ENCODE data around the gene NAGS.
"Not testable (repeated sequence)": the region's sequence is repeated elsewhere in the genome, so short reads cannot be mapped to it uniquely, and the experiment has no call there.

NAGS gene, protein sequence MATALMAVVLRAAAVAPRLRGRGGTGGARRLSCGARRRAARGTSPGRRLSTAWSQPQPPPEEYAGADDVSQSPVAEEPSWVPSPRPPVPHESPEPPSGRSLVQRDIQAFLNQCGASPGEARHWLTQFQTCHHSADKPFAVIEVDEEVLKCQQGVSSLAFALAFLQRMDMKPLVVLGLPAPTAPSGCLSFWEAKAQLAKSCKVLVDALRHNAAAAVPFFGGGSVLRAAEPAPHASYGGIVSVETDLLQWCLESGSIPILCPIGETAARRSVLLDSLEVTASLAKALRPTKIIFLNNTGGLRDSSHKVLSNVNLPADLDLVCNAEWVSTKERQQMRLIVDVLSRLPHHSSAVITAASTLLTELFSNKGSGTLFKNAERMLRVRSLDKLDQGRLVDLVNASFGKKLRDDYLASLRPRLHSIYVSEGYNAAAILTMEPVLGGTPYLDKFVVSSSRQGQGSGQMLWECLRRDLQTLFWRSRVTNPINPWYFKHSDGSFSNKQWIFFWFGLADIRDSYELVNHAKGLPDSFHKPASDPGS

DNA sequence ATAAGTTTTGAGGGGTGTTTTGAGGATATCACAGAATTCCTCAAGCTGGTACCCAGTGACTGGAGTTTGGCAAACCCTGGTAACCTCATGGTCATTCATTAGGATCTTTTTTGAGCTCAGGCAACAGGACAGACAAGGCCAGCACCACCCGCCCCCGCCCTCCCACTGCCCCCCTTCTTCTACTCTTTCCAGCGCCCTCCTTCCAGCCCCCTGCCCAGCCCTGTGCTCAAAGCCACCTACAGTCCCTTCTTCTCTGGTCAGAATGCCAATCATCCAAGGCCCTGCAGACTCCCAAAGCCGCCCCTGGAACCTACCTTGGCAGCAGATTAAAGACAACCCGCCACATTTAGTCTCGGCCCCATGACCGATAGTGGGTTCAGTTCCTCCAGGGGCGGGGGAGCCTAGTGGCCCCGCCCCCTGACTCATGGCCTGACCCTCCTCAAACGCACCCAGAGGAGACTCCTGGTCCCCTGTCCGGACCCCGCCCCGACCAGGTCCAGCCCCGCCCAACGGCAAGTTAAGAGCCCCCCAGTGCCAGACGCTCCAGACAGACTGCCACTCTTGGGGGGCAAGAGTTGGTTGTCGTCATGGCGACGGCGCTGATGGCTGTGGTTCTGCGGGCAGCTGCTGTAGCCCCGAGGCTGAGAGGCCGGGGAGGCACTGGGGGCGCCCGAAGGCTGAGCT lies at the start of gene NAGS:
Gene NAGS (plus strand): TSS at position 546 of the 684 bp plus-strand sequence. CDS start 42 bp downstream, at position 588.
- DNase-seq: peak; percentile 24

DNA sequence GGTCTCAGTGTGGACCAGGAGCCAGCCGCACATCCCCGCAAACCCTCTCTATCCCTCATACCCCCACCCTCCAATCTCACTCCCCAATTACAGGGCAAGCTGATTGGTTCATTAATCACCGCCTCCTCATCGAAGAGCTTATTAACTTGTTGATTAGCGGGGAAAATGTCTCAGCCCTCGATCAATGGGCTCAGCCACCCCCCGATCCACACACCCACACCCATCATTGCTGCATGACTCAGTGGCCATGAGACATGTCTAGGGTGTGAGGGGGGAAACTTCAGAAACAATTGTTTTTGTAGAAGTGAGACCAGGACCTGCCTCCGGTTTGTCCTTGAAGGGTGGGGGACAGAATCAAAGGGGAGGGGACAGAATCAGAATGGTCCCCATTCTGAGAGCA lies 48.2 kb upstream of the NAGS start:
- DNase-seq: no peak

DNA sequence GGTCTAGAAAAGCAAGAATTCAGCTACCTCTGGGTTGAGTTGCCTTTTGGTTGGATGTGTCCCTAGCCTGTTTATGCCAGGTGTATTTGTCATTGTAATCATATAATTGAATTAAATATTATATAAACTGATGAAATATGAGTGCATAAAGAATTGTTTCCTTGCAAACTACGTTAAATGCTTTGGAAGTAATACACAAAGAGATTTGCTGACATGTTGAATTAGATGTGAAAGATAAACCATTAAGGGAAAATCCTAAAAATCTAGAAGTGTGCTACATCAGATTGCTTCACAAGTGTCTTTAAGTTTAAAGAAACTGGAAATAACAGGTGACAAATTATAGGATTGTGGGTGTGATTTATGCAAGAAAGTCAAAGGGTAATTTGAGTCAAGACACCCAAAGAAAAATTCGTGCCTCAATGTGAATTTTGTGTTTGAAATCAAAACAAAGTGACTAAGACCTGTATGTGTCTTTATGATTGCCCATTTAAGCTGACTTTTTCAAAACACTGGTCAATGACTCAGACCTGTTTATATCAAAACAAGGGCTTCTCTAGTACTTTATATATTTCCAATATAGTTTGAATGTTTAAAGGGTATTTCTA lies 45.6 kb upstream of the NAGS start:
- DNase-seq: no peak

DNA sequence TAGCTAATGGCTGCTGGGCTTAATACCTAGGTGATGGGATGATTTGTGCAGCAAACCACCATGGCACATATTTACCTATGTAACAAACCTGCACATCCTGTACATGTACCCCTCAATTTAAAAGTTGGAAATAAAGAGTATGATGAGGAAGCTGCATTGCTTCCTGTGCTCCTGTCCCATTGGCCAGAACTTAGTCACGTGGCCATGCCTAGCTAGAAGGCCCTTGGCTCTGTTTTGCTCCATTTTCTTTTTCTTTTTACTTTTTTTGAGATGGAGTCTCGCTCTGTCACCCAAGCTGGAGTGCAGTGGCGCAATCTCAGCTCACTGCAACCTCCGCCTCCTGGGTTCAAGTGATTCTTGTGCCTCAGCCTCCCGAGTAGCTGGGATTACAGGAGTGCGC lies 43.1 kb upstream of the NAGS start:
- DNase-seq: not testable (repeated sequence)

DNA sequence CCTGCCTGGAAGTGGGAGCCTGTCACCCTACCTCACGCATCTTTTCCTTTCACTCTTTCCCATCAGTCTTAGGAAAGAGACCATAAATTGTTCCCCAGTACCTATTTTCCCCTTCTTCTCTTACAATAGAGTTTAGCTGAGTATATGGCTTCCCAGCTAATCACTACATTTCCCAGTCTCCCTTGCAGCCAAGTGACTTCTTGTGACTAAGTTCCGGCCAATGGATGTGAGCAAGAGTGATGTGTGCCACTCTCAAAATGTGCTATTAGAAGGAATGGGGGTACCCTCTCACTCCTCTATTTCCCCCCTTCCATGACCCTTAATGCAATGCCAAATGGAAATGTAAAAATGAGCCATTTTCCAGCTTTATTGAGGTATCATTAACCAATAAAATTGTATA lies 42.5 kb upstream of the NAGS start:
- no peak for DNase-seq

DNA sequence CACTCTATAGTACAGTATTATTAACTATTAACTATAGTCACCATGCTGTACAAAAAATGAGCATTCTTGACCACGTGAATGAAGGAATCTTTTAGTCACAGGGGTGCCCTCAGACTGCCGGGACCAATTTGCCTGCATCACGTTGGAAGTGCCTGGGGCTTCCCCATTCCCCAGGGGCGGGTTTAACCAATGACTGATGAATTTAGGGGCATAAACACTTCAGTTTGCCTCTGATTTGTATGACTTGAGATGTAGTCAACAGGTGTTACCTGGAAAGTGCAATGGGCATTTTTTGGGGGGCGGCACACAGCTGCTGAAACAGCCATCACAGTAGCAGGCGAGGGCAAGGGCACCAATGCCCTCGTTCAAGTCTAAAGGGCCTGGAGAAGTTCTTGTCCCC lies 41.9 kb upstream of the NAGS start:
- DNase-seq: no peak

DNA sequence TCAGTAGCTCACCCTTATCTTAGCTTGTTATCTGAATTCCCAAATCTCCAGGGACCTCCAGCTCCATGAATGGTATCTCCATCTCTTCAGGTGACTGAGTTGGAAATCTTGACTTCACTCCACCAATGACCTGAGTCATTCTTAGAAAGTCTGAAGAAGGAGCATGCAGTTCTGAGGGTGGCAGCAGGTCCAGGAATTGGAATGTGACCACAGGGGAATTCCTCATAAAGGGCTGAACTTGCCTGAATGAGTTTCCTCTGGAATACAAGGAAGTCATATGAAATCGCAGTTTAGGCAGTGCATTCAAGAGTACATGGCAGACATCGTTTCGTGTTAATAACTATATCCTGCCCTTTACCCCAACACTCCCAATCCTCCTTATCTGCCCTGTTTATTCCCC lies 38.1 kb upstream of the NAGS start:
- no peak for DNase-seq

DNA sequence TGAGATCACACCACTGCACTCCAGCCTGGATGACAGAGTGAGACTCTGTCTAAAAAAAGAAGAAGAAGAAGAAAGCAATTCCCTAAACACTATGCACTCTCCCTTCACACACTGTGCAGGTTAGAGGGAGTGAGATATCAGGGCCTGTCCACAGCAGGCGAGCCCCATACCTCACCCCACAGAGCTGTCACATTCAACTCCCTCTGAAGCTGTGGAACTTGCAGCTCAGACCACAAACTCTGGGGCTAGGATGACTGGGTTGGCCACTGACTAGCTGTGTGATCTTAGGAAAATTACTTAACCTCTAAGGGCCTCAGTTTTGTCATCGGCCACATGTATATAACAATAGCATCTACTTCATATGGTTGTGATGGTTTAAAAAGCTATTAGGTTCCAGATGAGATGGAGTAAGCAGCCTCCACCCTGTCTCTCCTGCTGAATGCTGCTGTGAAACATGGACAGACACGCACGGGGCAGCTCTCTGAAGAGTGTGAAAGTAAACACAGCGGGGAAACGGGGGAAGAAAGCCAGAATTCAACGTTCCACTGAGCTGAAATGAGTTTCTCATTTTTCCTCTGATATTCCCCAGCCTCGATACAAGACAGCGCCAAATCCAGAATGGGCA lies 37.1 kb upstream of the NAGS start:
- DNase-seq: no peak

DNA sequence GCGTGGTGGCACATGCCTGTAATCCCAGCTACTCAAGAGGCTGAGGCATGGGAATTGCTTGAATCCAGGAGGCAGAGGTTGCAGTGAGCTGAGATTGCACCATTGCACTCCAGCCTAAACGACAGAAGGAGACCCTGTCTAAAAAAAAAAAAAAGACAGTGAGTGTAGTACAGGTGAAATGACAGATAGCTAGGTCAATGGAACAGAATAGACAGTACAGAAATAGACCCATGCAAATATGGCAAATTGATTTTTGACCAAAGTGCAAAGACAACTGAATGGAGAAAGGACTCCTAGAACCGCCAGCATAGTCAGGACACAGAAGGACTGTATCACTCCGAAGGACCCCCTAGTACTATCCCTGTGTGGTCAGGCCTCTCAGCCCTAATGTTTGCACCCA lies 34.1 kb upstream of the NAGS start:
- DNase-seq: no peak

DNA sequence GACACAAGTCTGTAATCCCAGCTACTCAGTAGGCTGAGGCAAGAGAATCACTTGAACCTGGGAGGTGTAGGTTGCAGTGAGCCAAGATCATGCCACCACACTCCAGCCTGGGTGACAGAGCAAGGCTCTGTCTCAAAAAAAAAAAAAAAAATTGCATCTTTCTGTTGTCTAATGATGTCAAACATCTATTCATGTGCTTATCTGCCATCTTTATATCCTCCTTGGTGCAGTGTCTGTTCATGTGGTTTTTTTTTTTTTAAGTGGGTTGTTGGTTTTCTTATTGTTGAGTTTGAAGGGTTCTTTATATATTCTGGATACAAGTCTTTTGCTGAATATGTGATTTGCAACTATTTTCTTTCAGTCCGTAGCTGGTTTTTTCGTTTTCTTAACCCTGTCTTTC lies 33.0 kb upstream of the NAGS start:
- not testable (repeated sequence) for DNase-seq

DNA sequence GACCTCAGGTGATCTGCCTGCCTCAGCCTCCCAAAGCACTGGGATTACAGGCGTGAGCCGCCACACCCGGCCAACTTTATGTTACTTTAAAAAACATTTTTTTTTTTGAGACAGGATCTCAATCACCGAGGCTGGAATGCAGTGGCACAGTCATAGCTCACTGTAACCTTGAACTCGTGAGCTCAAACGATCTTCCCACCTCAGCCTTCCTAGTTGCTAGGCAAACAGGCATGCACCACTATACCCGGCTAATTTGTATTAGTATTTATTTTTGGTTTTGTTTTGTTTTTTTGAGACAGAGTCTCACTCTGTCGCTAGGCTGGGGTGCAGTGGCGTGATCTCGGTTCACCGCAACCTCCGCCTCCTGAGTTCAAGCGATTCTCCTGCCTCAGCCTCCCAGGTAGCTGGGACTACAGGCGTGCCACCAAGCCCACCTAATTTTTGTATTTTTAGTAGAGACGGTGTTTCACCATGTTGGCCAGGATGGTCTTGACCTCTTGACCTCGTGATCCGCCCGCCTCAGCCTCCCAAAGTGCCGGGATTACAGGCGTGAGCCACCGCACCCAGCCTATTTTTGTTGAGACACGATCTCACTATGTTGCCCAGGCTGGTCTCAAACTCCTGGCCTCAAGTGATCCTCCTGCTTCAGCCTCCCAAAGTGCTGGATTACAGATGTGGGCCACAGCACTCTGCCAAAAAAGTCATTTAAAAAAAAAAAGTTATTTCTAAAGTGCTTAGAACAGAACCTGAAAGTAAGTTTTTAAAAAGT lies 31.8 kb upstream of the NAGS start:
- DNase-seq: not testable (repeated sequence)

DNA sequence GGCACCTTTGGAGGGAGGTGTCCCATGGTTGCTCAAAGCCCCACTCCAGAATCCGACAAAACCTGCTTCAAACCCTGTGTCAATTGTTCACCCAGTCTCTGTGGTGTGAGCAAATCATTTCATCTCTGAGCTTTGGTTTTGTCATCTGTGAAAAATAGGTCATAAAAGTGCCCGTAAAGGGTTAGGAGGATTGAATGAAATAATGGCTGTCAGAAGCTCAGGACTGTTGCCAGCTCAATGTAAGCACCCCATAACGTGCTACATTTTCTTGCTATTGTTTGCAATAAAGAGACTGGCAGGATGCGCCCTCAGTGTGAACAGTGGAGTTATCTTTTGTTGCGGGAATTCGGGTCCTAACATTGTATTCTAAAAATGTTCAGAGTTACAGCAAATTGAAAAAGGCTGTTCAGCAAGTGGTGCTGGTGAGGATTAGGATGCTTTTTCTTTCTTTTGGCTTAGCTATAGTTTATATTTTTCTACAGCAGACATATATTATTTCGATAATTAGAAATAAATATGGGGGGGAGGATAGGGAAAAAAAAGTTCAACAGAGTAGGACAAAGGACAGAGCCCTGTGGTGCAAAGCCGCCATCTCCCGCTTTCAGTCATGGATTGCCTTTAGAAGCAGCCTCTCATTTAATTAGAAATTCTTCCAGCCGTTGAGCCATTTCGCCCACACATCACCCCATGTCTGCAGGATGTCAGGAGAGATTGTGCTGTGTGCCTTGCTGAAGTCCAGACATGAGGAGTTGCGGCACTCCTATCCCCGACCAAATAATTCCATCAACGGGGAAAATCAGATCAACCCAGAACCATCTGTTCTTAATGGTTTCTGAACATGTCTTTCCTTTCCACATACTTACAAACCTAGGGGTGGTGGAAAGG lies 29.8 kb upstream of the NAGS start:
- DNase-seq: no peak

DNA sequence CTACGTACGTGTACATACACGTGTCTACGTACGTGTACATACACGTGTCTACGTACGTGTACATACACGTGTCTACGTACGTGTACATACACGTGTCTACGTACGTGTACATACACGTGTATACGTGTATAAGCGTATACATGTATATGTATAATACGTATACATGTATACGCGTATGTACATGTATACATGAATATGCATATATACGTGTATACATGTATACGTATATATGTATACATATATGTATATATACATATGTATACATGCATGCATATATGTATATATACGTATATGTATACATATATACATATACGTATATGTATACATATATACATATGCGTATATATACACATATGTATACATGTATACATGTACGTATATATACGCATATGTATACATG lies 28.5 kb upstream of the NAGS start:
- no peak for DNase-seq

DNA sequence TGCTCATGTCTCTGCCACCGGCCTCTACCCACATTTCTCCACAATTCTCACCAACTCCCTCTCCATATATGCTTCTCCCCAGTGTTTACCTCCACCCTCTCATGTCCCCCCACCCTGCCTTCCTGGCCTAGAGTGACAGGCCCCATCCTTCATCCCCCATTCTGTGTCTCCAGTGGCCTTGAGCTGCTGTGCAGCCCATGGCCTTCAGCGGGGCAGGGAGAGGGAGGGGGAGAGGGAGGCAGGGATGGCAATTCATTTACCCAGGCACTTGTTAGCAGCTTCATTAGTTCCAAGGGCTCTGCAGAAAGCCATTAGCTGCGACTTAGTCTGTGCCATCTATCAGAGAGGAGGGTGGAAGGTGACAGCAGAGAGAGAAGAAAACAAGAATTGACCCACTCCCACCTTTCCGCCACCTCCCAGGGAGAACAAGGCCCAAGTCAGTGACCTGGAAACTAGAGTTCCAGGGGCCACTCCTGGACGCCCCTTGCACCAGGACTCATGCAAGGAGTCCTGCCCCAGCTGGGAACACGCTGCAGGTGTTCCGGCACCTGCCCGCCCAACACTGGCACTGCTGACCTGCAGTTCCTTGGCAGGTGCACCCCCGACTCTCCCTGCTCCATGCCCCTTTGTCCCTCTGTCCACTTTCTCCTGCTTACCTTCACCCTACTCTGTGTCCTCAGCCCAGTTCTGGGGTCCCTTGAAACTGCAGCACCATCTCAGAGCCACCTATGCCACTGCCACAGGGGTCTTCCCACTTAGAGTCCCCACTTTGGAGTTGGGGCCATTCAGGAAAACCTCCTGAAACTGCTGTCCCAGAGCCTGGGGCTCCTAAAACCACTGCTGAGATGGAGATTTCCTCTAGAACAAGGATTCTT lies 27.2 kb upstream of the NAGS start:
- no peak for DNase-seq

DNA sequence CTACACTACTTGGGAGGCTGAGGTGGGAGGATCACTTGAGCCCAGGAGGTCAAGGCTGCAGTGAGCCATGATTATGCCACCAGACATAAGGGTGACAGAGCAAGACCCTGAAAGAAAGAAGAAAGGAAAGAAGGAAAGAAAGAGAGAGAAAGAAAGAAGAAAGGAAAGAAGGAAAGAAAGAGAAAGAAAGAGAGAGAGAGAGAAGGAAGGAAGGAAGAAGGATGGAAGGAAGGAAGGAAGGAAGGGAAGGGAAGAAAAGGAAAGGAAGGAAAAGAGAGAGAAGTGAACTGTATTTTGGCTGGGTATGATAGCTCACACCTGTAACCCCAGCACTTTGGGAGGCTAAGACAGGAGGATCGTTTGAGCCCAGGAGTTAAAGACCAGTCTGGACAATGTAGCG lies 26.3 kb upstream of the NAGS start:
- no peak for DNase-seq

DNA sequence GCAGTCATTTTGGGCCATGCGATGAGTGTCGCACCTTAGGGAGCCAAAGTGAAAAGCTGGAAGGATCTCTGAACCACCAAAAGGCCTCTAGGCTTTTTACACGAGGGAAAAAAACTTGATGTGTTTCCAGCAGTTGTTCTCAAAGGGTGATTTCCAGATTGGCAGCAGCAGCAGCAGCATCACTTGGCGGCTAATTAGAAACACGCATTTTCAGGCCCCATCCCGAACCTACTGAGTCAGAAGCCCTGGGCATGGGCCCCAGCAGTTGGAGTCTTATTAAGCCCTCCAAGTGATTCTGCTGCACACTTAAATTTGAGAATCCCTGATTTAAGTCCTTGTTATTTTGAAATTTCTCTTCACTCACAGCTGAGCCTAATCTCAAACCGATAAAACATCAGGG lies 25.4 kb upstream of the NAGS start:
- no peak for DNase-seq

DNA sequence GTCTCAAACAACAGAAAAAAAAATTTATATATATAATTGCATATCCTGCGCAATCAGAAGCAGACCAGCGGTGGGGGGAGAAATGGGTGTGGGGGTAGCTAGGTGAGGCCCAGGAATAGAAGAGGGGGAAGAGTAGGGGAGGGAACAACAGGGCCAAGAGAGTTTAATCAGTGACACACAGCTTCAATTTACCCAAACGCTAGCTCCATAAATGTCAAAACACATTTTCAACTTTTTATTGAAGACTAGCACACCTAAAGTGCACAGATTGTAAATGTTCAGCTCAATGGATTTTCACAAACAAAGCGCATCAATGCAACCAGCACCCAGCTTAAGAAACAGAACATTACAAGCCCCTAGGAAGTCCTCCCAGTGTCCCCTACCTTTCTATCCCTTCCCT lies 24.8 kb upstream of the NAGS start:
- DNase-seq: no peak

DNA sequence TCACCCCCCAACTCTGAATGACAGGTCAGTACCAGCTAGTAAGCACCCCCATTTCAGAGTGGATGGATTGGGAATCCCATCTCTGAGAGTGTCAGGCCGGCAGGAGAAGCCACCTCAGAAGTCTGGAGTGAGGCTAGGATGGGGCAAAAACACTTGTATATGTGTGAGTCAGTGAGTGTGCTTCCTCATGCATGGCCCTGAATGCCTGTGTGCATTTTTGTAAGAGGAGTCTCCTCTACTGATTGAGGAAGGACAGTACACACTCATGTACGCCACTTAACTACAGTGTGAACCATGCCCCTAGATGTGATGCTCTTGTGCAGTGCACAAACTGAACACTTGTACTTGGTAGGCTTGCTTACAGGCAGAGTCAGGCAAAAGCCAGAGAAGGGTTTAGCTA lies 22.3 kb upstream of the NAGS start:
- DNase-seq: no peak

DNA sequence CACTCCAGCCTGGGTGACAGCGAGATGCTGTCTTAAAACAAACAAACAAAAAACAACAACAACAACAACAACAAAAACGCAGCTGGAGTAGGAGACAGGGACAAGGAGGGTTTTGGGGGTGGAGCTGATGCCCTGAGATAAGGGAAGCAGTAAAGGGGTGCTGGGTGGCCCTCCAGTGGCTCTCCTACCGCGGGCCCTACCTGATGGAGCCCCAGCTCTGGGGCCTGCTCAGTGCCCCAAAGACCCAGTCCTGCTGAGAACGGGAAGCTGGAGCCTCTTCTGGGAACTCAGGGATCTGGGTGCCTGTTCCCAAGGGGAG lies 21.3 kb upstream of the NAGS start:
- no peak for DNase-seq

DNA sequence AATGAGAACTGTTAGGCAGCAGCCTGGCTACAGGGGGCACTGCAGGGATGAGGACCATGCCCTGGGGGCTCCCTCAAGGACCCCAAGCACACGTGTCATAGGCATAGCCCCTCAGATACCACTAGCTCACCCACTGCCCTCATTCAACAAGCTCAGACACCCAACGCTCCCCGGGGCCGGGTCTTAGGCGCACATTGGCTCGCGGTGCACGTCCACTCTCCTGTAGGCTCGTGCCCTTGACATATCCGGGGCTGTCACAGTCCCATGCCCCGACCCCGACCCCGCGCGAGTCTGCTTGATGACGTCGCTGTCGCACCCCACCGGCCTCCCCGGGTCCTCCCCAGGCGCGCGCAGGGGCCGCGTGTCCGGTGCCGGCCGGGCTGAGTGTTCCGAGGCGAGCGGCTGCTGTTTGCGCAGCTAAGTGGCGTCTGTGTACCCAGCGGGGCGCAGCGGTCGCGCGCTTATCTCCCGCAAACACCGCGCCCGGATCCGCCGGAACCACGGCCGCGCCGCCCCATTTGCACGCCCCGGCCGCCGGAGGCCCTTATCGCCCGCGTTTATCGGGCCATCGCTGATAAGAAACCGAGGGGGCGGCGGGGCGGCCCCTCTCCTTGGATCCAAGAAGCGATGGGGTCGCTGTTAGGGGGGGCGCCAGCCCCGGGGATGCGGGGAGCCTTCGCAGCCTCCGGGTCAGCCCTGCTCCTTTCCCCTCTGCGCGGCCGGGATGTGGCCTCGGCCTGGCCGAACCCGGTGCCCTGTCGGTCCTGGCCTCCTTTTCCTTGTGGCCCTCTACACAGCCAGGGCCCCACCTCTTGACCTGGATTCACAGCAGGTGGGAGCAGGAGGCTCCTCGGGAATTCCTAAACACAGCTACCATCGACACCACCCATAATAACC lies 20.7 kb upstream of the NAGS start:
- no peak for DNase-seq

All from activated CD4-positive, alpha-beta T cell treated with anti-CD3 and anti-CD28 coated beads for 48 hours (primary cell).